ENCODE results near the gene RAB15.

Gene RAB15

DNA sequence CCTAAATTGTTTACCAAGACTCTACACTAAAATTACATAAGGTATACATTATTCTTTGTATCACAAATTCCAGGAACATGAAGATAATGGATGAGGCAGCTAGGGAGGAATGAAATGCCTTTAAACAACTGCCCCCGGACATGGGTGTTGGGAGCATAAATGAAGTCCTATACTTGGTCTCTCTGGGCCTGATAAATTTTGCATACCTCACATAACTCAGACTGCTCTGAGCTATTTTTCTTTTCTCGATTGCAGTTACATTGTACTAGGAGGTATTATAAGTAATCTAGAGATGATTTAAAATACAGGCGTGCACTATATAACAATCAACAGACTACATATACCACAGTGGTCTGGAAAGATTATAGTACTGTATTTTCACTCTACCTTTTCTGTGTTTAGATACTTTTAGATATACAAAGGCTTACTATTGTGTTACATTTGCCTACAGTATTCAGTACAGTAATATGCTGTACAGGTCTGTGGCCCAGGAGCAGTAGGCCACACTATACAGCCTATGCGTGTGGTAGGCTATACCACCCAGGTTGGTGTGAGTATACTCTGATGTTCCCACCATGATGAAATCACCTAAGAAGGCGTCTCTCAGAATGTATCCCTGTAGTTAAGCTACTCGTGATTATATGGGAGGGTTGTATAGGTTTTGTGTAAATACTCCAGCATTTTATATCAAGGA lies 28.9 kb upstream of the RAB15 start:
- no peak for TF ChIP-seq CTCF (IDR thresholded peaks at IDR 0.05; ENCODE audit: insufficient read depth, low read length, poor library complexity, severe bottlenecking)
- TF ChIP-seq EZH2phosphoT487 (conservative IDR thresholded peaks at IDR 0.05; ENCODE audit: low read length) = no peak
- Histone ChIP-seq H3K4me3 (ENCODE audit: insufficient read depth, low read length, poor library complexity, severe bottlenecking) (no peak overlapping the region), H2AFZ (ENCODE audit: low read depth, low read length, severe bottlenecking) (no peak overlapping the region), H3K9ac (ENCODE audit: low read length) (no peak overlapping the region), H3K4me2 (ENCODE audit: low read depth, low read length, poor library complexity, severe bottlenecking) (no peak overlapping the region), H3K9me2 (replicated peaks; ENCODE audit: insufficient read depth, low read length) (no peaks in the 10 kb centered on the region), H3K27me3 (ENCODE audit: low read length) (no peaks in the 10 kb centered on the region), H3K9me3 (ENCODE audit: insufficient read depth, low read length) (no peaks in the 10 kb centered on the region), H3K27ac (ENCODE audit: low read depth, low read length) (no peak overlapping the region), H3K36me3 (ENCODE audit: low read length) (no peaks in the 10 kb centered on the region), H4K20me1 (ENCODE audit: low read depth, low read length) (0 out of 2 replicates have a peak, but pooled peaks cover 6% of the 10 kb centered on the region), H3F3A (ENCODE audit: insufficient read depth) (no peaks in the 10 kb centered on the region), H3K79me2 (ENCODE audit: insufficient read depth, low read length) (no peaks in the 10 kb centered on the region; the same call in 1 of the 2 replicates)

DNA sequence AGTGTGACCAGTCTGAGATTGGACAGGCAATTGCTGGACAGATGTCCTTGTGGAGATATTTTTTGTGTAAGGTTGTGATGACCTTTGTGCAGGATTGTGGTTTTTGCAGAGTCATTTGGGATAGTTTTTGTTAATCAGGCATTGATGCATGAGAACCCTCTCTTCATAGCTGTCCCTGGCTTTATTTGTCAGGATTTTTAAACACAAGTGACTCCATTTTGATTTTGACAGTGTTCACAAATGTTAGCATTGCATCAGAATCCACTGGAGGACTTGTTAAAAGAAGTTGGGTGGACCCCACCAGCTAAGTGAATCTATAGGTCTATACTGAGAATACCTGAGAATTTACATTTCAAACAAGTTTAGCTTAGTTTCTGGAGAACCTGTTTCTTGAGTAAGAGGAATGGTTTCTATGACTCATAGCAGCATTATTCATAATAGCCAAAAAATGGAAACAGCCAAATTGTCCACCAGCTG lies 26.4 kb upstream of the RAB15 start:
- Histone ChIP-seq H3F3A (ENCODE audit: insufficient read depth) (no peaks in the 10 kb centered on the region), H4K20me1 (ENCODE audit: low read depth, low read length) (0 out of 2 replicates have a peak, but pooled peaks cover 6% of the 10 kb centered on the region), H3K4me2 (ENCODE audit: low read depth, low read length, poor library complexity, severe bottlenecking) (no peak overlapping the region), H3K9me3 (ENCODE audit: insufficient read depth, low read length) (no peaks in the 10 kb centered on the region), H3K27ac (ENCODE audit: low read depth, low read length) (no peak overlapping the region), H3K36me3 (ENCODE audit: low read length) (no peaks in the 10 kb centered on the region), H2AFZ (ENCODE audit: low read depth, low read length, severe bottlenecking) (no peak overlapping the region), H3K9me2 (replicated peaks; ENCODE audit: insufficient read depth, low read length) (no peaks in the 10 kb centered on the region), H3K27me3 (ENCODE audit: low read length) (no peaks in the 10 kb centered on the region), H3K4me3 (ENCODE audit: insufficient read depth, low read length, poor library complexity, severe bottlenecking) (no peak overlapping the region), H3K79me2 (ENCODE audit: insufficient read depth, low read length) (no peaks in the 10 kb centered on the region; the same call in 1 of the 2 replicates), H3K9ac (ENCODE audit: low read length) (no peak overlapping the region)
- TF ChIP-seq CTCF (IDR thresholded peaks at IDR 0.05; ENCODE audit: insufficient read depth, low read length, poor library complexity, severe bottlenecking) (no peak), EZH2phosphoT487 (conservative IDR thresholded peaks at IDR 0.05; ENCODE audit: low read length) (no peak)

DNA sequence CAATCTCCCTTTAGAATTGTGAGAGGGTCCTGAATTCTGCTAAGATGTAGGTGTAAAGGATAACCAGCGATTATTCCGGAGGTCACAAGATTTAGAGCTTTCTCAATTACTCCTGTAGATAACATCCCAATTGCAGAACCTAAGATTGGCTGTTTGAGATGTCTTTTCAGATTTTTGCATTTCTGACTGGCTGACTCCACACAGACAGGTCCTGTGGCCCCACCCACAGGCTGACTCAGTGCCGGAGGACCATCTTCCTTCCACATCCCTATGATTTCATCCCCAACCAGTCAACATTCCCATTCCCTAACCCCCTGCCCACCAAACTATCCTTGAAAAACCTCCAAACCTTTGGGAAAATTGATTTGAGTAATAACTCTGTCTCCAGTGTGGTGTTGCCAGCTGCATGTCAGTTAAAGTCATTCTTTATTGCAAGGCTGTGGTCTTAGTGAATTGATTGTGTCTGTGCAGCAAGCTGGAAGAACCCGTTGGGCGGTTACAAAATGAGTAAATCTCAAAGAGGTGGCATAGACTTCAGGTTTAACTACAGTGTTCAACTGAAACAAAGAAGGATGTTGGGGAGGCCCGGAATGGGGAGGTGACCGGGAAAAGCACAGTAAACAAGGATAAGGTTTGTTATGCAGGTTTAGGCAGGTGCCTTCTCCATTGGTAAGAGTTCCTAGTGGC lies 25.1 kb upstream of the RAB15 start:
- Histone ChIP-seq H3K9me2 (replicated peaks; ENCODE audit: insufficient read depth, low read length) (no peaks in the 10 kb centered on the region), H3F3A (ENCODE audit: insufficient read depth) (no peaks in the 10 kb centered on the region), H3K9ac (ENCODE audit: low read length) (no peak overlapping the region), H3K4me2 (ENCODE audit: low read depth, low read length, poor library complexity, severe bottlenecking) (no peak overlapping the region), H2AFZ (ENCODE audit: low read depth, low read length, severe bottlenecking) (no peak overlapping the region), H3K27ac (ENCODE audit: low read depth, low read length) (no peak overlapping the region), H3K27me3 (ENCODE audit: low read length) (no peaks in the 10 kb centered on the region), H3K9me3 (ENCODE audit: insufficient read depth, low read length) (no peaks in the 10 kb centered on the region), H3K36me3 (ENCODE audit: low read length) (no peaks in the 10 kb centered on the region), H3K4me3 (ENCODE audit: insufficient read depth, low read length, poor library complexity, severe bottlenecking) (no peak overlapping the region), H3K79me2 (ENCODE audit: insufficient read depth, low read length) (no peaks in the 10 kb centered on the region; the same call in 1 of the 2 replicates), H4K20me1 (ENCODE audit: low read depth, low read length) (0 out of 2 replicates have a peak, but pooled peaks cover 6% of the 10 kb centered on the region)
- no peak for TF ChIP-seq CTCF (IDR thresholded peaks at IDR 0.05; ENCODE audit: insufficient read depth, low read length, poor library complexity, severe bottlenecking)
- no peak for TF ChIP-seq EZH2phosphoT487 (conservative IDR thresholded peaks at IDR 0.05; ENCODE audit: low read length)

All from SU-DHL-6 (cell line).